Heart right ventricle (tissue), 16 donors: ENCODE data around the gene GSE1. TPM values are rescaled to one million over a fixed set of nuclear protein-coding genes. Genes with fewer than 3 reads are reported as not detected.

Experiments used
- ATAC-seq, 8 donors: fragments of 200-7000 bp; cut with Tn5 transposase; one replicate each; pipeline ENCODE4 v1.9.1; 2020; ENCODE audit warnings: mild to moderate bottlenecking in 8 of 8, moderate library complexity in 8 of 8, moderate number of reproducible peaks in 1 of 8
- DNase-seq, 2 donors: peaks; one replicate each; pipeline ENCODE4 v3.0.0-alpha.2; 2020
- H3K27ac ChIP-seq, 10 donors: fragments of 200-600 bp; sonication (generic) in 2 of 10; one replicate each; pipeline versions ENCODE4 v1.5.0 to v1.8.0; 2020 to 2022; ENCODE audit warnings: mild to moderate bottlenecking in 3 of 10
- H3K27me3 ChIP-seq, 7 donors: fragments of 200-600 bp; one replicate each; pipeline ENCODE4 v1.8.0; 2021 to 2022; ENCODE audit warnings: mild to moderate bottlenecking in 2 of 7
- H3K36me3 ChIP-seq, 9 donors: fragments of 200-600 bp; sonication (generic) in 1 of 9; one replicate each; pipeline versions ENCODE4 v1.5.0 to v1.8.0; 2020 to 2022; ENCODE audit warnings: mild to moderate bottlenecking in 2 of 9
- H3K4me1 ChIP-seq, 9 donors: fragments of 200-600 bp; sonication (generic) in 1 of 9; one replicate each; pipeline versions ENCODE4 v1.5.0 to v1.8.0; 2020 to 2022; ENCODE audit warnings: mild to moderate bottlenecking in 4 of 9
- H3K4me3 ChIP-seq, 10 donors: fragments of 200-600 bp; sonication (generic) in 2 of 10; one replicate each; pipeline versions ENCODE4 v1.5.0 to v1.8.0; 2020 to 2022; ENCODE audit warnings: mild to moderate bottlenecking in 7 of 10, moderate library complexity in 2 of 10
- H3K9me3 ChIP-seq, 11 donors: fragments of 200-600 bp in 10 of 11; sonication (generic) in 2 of 11; one replicate each; pipeline versions ENCODE4 v1.5.0 to v1.8.0; 2013 to 2022; ENCODE audit warnings: mild to moderate bottlenecking in 2 of 11, control low read depth in 1 of 11, moderate library complexity in 1 of 11
- CTCF ChIP-seq, 9 donors: fragments of 200-600 bp; sonication (generic) in 2 of 9; IDR thresholded peaks; one replicate each; pipeline versions ENCODE4 v1.5.0 to v1.8.0; 2021 to 2022; ENCODE audit warnings: antibody characterized with exemption in 9 of 9, mild to moderate bottlenecking in 5 of 9, moderate library complexity in 1 of 9
- WGBS, 2 donors: extraction: QIAGEN DNeasy Blood & Tissue Kit; methylation state at CpG; one replicate each; pipeline ENCODE4 v1.1.7; 2013; ENCODE audit warnings: inconsistent platforms in 1 of 2; 5-methylcytosine and 5-hydroxymethylcytosine counted together
- intact Hi-C, 10 donors: fragments of 100-400 bp; cut with DNase I; formaldehyde crosslinking; loops; one replicate each; pipeline versions ENCODE4 v1.11.1 to v1.14.2; 2022
- polyA plus RNA-seq, 2 donors: library from polyadenylated mRNA; stranded (reverse); fragments of 200-250 nt; gene quantifications; one replicate each; pipeline ENCODE4 v1.2.3, GENCODE V29; 2013
- total RNA-seq, 10 donors: library from RNA; stranded (reverse); fragmentation: NEBNext Ultra II Directional in 3 of 10; extraction: Animal tissue kit (Norgen Biotek cat#: 25700) in 3 of 10; gene quantifications; one replicate each; pipeline versions ENCODE4 v1.2.1 to v1.2.4, GENCODE V29; 2021 to 2023
- donor health status: Arrhythmogenic right ventricular cardiomyopathy.
- donor health status: ischemic (EF 13 %, LVEDD 7.1; RV severe dilation, severe dysfunction).
- donor health status: healthy with polysubstance abuse.
- donor health status: DM: no; HTN: yes; CAD: no.
- donor health status: DM: no; HTN: no; CAD: no.
- donor health status: ischemic (EF 25% LVEDD 6.9; RV normal size, moderate dysfunction).
- donor health status: ischemic (EF 25% LVEDD 5.7; RV mildly dilated, moderate dysfunction).
- donor health status: healthy.
- donor health status: DM: yes; HTN: yes; CAD: no.
- donor health status: Ischemic cardiomyopathy.
- donor health status: ischemic (EF 35%, LVEDD 5.7; RV mildly dilated, moderate dysfunction).
- donor health status: nonischemic (EF 11% LVEDD 7.7; RV severe dilation, severe dysfunction).
- donor health status: DM: yes; HTN: yes; CAD: no.
- donor health status: PGD.
- donor health status: ischemic (EF 29% LVEDD 5.4; RV normal size, mild dysfunction).
- donor health status: nonischemic (EF 23%, LVEDD 6.1; RV moderate dilation, normal function).

Gene GSE1
- total and polyA plus RNA-seq, 12 donors, result 15.6 to 53.2 (median 32.6) TPM

GRCh38 chr16:85640585-85640984 is 27.5 kb downstream of the GSE1 start:
- Histone ChIP-seq H3K27me3 (no peaks in the 10 kb centered on the region), H3K9me3 (no peaks in the 10 kb centered on the region), H3K36me3 (peaks cover 0 to 11% (median 0%) of the 10 kb centered on the region in 9 donors), H3K4me1 (peaks cover 8 to 70% (median 38%) of the 10 kb centered on the region in 9 donors), H3K4me3 (no peak overlapping the region), H3K27ac (no peak overlapping the region)
- intact Hi-C loops, result no loop called here
- no peak for TF ChIP-seq CTCF (IDR thresholded peaks at IDR 0.05)
- DNase-seq, result no peak
- WGBS, 2 donors, result 91% methylated on average over 31 of the region's 31 CpGs
- ATAC-seq, result no peak

- no peak for TF ChIP-seq CTCF (IDR thresholded peaks at IDR 0.05)
- Histone ChIP-seq H3K36me3 (peaks cover 0 to 9% (median 0%) of the 10 kb centered on the region in 9 donors), H3K27ac (peak overlapping the region in 1 of 10 donors; percentile 31), H3K27me3 (no peaks in the 10 kb centered on the region), H3K4me1 (peaks cover 8 to 63% (median 37%) of the 10 kb centered on the region in 9 donors), H3K4me3 (no peak overlapping the region), H3K9me3 (no peaks in the 10 kb centered on the region)
- intact Hi-C loops, result no loop called here
- ATAC-seq (no peak), DNase-seq (no peak)
- 87 to 90% methylated on average over 24 of the region's 24 CpGs for WGBS, 2 donors
Measured at GRCh38 chr16:85641305-85641704, 28.2 kb downstream of the GSE1 start.

- H3K27me3 ChIP-seq, result no peaks in the 10 kb centered on the region
- H3K36me3 ChIP-seq, result peaks cover 0 to 8% (median 0%) of the 10 kb centered on the region in 9 donors
- WGBS, 2 donors, result 60 to 70% methylated on average over 12 of the region's 12 CpGs
- H3K4me1 ChIP-seq, result peaks cover 8 to 62% (median 37%) of the 10 kb centered on the region in 9 donors
- TF ChIP-seq CTCF (IDR thresholded peaks at IDR 0.05), result no peak
- intact Hi-C loops, result no loop called here
- no peak overlapping the region for H3K4me3 ChIP-seq
- peak overlapping the region in 1 of 10 donors; percentile 31 for H3K27ac ChIP-seq
- DNase-seq (peak; percentile 51 to 66), ATAC-seq (peak; percentile 27 to 65 (median 52))
- no peaks in the 10 kb centered on the region for H3K9me3 ChIP-seq
Measured at GRCh38 chr16:85641776-85642176, 28.7 kb downstream of the GSE1 start.

DNA sequence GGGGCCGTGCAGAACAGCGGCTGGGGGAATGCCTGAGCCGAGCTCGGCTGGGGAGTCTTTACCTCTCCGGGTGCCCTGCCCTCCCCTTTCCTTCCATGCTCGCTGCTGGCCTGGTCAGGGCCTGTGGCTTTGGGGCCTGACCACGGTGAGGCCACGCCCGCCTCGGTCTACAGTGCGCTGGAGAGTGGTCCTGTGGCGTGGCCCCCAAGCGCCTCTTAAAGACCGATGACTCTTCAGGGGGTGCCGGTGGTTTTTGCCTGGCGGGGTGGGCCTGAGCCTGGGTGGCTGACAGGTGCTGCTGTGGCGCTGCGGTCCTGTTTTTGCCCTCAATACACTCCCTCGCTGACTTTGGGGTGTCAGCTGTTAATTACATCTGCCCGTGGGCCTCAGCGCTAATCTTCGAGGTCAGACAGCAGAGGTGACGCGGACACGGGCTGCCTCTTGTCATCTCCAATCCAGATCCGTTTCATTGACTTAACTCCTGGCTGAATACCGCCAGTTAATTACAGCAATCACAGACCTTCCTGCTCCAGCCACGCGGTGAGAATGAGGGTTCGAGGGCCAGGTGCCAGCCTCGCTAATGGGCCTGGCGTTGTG is 29.7 kb downstream of the GSE1 start:
- H3K9me3 ChIP-seq, result no peaks in the 10 kb centered on the region
- ATAC-seq (no peak), DNase-seq (no peak)
- 90% methylated on average over 31 to 32 of the region's 32 CpGs for WGBS, 2 donors
- no peak for TF ChIP-seq CTCF (IDR thresholded peaks at IDR 0.05)
- no peak overlapping the region for H3K27ac ChIP-seq
- peaks cover 8 to 51% (median 37%) of the 10 kb centered on the region in 9 donors for H3K4me1 ChIP-seq
- no peak overlapping the region for H3K4me3 ChIP-seq
- intact Hi-C loops, result no loop called here
- no peaks in the 10 kb centered on the region for H3K27me3 ChIP-seq
- peaks cover 0 to 8% (median 0%) of the 10 kb centered on the region in 9 donors for H3K36me3 ChIP-seq
